HG03575 (cell line): Measurements from ENCODE around the gene RTEL1.

Experiments
- ATAC-seq: cut with Tn5 transposase; IDR thresholded peaks from one replicate; pipeline ENCODE4 v1.9.1; 2021; ENCODE audit not compliant: unreplicated experiment, insufficient number of reproducible peaks, low FRiP score; ENCODE audit errors: extremely low read depth

Gene RTEL1

DNA sequence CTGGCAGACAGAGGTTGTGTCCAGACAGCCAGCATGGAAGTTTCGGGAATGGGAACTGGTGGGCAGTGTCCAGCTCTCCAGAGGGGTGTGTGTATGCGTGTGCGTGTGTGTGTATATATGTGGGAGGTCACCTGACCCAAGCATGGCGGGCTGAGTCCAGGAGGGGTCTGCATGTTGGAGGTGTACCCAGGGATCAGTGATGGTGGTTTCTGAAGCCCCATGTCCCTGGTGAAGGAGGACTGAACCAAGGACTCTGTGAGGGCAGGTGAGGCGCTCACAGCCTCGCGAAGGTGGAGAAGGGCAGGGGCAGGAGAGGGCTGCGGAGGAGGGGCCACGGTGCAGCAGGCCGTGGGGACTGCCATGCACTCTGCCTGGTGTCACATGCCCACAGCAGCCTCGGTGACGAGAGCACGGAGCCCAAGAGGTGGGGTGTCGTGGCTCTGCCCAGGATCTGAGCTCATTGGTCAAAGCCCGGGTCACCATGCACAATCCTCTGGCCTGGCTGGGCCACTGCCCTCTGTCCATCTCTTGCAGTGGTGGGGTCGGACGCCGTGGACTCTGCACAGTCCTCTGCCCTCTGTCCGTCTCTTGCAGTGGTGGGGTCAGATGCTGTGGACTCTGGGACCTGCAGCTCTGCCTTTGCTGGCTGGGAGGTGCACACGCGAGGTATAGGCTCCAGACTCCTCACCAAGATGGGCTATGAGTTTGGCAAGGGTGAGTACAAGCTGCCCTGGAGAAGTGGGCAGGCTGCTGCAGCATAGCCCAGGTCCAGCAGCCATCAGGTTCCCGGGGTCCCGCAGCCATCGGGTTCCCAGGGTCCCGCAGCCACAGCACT is 76.2 kb downstream of the RTEL1 start:
- no peak for ATAC-seq

DNA sequence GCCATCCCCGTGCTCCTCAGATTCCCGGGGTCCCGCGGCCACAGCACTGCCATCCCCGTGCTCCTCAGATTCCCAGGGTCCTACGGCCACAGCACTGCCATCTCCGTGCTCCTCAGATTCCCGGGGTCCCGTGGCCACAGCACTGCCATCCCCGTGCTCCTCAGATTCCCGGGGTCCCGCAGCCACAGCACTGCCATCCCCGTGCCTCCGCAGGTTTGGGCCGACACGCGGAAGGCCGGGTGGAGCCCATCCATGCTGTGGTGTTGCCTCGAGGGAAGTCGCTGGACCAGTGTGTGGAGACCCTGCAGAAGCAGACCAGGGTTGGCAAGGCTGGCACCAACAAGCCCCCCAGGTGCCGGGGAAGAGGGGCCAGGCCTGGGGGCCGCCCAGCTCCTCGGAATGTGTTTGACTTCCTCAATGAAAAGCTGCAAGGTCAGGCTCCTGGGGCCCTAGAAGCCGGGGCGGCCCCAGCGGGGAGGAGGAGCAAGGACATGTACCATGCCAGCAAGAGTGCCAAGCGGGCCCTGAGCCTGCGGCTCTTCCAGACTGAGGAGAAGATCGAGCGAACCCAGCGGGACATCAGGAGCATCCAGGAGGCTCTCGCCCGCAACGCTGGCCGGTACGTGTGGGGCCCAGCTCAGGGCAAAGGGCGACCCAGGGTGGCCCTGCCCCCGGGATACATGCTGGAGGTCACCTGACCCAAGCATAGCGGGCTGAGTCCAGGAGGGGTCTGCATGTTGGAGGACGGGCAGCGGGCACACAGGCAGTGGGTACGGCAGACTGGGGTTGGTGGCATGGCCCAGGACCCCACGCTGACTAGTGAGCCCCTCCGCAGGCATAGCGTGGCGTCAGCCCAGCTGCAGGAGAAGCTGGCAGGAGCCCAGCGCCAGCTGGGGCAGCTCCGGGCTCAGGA is 77.1 kb downstream of the RTEL1 start:
- no peak for ATAC-seq

DNA sequence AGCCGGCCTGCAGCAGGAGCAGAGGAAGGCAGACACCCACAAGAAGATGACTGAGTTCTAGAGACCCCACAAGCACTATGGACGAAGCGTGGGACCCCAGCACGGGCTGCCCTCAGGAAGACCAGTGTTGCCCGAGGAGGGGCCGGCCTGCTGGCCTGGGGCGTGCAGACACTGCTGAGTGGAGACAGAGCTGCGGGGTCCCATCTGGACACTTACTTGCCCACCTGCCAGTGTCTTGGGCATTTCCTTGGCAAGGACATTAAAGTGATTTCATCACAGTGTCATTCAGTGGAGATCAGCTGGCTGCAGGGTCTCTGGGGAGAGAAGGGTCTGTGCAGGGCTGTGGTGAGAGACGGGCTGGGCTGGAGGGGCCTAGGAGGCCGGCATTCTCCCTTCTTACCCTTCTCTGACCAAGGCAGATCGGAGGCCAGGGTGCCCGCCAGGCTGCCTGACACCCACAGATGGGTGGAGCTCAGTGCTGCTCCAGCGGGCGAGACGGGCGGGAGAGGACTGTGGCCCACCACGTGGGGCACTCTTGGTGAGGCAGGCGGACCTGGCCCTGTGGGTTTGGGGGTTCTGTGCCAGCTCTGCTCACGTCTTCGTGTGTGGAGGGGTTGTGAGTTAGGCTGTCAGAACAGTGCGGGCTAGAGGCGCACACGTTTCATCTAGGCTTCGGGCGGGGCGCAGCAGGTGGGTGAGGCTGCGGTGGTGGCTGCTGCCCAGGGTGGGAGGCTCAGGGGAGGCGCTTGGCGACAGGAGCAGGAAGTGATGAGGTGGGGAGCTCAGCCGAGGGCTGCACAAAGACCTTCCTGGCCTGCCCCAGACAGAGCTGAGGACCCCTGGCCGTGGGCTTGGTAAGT is 78.0 kb downstream of the RTEL1 start, which contains the start of gene LIME1:
Gene LIME1, plus strand, starts transcription at position 806 of the 860 bp plus-strand sequence. CDS start 886 bp downstream, outside the sequence.
- no peak for ATAC-seq

DNA sequence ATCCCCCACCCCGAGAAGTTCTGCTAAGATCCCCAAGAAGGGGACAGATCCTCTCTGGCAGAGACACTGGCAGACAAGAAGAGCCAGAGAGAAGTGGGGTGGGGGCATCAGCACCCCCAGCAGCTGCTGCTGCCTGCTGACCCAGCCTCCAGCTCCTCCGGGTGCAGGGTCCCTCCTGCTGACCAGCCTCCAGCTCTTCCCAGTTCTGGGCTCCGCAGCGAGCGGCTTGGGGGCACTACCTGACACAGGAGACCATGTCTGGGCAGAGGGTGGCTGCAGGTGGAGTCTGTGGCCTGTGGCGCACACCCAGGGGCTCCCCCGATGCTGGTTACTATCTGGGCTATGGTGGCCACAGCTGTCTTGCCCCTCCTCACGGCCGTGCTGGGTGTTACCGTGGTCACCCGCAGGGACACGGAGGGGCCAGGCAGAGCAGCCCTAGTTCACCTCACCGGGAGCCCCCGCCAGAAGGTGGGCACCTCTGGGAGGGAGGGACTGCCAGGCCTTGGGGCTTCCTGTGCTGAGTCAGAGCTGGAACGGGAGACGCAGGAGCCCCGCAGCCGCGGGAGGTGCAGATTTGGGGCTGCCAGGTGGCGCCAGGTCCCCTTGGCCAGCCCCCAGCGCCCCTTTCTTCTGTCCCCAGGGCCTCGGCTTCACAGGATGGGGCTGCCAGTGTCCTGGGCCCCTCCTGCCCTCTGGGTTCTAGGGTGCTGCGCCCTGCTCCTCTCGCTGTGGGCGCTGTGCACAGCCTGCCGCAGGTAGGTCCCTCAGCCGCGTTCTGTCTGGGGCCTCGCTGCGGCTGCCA is 79.0 kb downstream of the RTEL1 start:
- ATAC-seq: no peak

DNA sequence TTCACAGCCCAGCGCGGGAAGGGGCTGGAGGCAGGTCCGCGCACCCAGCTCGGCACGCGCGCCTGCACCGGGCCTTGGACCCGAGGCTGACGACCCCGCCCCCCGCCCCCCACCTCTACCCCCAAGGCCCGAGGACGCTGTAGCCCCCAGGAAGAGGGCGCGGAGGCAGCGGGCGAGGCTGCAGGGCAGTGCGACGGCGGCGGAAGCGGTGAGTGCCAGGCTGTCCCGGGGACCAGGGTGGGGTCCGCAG is 79.5 kb downstream of the RTEL1 start:
- no peak for ATAC-seq

DNA sequence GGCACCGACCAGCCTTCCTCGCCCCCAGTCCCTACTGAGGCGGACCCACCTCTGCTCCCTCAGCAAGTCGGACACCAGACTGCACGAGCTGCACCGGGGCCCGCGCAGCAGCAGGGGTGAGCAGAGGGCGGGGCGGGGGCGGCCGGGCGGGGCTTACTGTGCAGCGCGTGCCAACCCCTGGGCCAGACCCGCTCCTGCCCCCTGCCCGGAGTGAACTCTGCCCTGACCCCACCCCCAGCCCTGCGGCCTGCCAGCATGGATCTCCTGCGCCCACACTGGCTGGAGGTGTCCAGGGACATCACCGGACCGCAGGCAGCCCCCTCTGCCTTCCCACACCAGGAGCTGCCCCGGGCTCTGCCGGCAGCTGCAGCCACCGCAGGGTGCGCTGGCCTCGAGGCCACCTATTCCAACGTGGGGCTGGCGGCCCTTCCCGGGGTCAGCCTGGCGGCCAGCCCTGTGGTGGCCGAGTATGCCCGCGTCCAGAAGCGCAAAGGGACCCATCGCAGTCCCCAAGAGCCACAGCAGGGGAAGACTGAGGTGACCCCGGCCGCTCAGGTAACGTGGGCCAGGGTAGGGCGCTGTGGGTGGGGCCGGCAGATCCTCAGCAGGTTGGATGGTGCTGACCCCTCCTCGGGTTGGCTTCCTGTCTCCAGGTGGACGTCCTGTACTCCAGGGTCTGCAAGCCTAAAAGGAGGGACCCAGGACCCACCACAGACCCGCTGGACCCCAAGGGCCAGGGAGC is 80.0 kb downstream of the RTEL1 start:
- ATAC-seq: no peak

DNA sequence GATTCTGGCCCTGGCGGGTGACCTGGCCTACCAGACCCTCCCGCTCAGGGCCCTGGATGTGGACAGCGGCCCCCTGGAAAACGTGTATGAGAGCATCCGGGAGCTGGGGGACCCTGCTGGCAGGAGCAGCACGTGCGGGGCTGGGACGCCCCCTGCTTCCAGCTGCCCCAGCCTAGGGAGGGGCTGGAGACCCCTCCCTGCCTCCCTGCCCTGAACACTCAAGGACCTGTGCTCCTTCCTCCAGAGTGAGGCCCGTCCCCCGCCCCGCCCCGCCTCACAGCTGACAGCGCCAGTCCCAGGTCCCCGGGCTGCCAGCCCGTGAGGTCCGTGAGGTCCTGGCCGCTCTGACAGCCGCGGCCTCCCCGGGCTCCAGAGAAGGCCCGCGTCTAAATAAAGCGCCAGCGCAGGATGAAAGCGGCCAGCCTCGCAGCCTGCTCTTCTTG is 80.6 kb downstream of the RTEL1 start:
- ATAC-seq: no peak

DNA sequence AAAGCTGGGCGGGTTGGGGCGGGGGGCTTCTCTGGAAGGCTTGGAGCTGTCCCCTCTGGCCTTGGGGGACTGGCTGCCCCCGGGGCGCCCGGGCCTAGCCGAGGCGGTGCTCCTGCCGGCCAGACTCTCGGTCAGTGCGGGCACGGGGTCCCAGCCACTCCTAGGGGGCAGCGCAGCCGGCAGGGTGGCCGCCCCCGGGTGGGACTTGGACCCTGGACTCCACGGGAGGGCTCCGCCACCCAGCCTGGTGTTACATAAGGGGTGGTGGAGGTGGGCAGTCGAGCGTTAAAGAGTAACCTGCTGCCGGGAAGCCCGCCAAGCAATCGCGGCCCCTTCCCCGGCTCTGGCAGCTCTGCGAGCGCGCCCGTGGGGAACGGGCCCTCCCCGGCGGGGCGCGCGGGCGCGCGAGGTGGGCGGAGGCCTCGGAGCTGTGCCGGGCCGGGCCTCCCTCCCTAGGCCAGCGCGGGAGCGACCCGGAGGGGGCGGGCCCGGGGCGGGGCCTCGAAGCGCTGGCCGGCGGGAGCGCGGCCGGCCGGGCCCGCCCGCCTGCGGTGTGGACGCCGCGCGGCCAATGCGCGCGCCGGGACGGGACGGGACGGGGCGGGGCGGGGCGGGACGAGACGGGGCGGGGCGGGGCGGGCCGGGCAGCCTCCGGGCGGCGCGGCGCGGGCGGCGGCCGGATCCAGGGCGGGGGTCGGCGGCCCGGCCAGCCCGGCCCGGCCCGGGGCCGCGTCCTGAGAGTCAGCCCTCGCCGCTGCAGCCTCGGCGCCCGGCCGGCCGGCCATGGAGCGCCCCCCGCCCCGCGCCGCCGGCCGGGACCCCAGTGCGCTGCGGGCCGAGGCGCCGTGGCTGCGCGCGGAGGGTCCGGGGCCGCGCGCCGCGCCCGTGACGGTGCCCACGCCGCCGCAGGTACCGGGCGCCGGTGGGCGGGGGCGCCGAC is 81.3 kb downstream of the RTEL1 start, which contains the start of gene SLC2A4RG:
Gene SLC2A4RG, plus strand, starts transcription at position 647 of the 940 bp plus-strand sequence. Its CDS starts 137 bp downstream, at position 784.
- no peak for ATAC-seq

DNA sequence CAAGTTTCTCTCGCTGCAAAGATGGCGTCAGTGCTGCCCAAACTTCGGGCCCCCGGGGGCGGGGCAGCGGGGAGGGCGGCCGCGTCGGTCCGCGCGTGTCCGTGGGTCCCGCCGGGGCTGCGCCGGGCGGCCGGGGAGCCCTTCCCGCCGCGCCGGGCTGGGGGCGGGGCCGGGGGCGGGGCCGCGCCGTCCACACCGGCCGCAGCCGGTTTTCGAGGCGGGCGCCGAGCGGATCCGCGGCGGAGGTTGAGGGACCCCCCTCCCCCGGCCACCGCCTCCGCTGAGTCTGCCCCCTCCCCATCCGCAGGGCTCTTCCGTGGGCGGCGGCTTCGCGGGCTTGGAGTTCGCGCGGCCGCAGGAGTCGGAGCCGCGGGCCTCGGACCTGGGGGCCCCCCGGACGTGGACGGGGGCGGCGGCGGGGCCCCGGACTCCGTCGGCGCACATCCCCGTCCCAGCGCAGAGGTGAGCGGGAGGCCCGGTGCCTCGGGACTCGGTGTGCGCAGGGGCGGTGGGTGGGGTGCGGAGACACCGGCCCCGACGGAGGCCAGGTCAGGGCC is 82.0 kb downstream of the RTEL1 start:
- ATAC-seq: no peak

DNA sequence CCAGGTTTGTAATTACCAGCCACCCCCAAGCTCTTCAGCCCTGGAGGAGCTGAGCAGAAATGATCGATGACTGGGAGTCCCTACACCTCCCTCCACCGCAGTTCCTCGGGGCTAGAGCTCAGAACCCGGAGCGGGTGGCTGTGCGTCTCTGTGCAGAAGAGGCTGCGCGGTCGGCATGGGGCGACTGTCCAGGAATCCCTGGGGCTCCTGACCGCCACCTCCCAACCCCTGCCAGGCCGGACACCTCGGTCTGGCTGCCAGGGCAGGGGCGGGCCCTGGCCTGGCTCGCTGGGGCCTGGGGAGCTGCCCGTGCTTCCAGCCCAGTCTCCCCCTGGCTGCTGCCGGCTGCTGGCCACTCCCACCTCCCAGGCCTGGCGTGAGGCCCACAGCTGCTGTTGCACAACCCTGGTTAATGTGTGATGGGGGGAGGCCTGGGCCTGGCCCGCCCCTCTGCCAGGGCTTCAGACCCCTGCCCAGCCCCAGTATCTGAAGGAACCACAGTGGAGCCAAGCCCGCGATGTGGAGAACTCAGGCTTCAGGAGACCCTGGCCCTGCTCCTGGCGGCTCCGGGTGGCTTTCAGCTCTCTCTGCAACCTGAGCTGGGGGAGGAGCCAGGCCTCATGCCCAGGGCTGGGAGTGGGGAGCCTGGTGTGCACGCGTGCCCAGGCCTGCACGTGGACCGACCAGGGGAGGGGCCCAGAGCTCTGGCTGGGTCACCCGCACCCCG is 82.7 kb downstream of the RTEL1 start:
- ATAC-seq: no peak

DNA sequence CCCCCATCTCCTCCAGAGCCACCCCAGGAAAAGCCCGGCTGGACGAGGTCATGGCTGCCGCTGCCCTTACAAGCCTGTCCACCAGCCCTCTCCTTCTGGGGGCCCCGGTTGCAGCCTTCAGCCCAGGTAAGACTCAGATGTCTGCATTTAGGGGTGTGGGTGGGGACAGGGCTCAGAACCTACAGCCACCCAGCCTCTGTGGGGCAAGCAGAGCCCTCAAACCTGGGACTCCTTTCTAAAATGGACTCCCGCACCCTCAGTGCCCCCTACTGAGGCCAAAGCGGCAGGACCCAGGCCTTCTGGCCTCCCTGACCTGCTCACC is 83.2 kb downstream of the RTEL1 start:
- ATAC-seq: no peak

DNA sequence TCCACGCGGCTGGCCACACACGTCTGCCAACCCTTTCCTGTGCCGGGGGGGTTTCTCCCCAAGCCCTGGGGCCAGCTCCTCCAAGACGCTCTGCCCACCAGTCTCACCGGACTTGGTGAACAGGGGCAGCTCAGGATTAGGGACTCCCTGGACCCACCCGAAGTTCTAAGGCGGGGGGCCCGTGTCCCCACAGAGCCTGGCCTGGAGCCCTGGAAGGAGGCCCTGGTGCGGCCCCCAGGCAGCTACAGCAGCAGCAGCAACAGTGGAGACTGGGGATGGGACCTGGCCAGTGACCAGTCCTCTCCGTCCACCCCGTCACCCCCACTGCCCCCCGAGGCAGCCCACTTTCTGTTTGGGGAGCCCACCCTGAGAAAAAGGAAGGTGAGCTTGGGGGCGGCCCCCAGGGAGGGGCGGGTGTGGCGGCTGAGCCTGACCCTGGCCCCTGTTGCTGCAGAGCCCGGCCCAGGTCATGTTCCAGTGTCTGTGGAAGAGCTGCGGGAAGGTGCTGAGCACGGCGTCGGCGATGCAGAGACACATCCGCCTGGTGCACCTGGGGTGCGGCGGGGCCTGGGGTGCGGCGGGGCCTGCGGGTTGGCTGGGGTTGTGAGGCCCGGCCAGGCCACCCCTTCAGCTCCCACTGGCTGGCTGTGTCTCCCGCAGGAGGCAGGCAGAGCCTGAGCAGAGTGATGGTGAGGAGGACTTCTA is 83.7 kb downstream of the RTEL1 start:
- no peak for ATAC-seq

DNA sequence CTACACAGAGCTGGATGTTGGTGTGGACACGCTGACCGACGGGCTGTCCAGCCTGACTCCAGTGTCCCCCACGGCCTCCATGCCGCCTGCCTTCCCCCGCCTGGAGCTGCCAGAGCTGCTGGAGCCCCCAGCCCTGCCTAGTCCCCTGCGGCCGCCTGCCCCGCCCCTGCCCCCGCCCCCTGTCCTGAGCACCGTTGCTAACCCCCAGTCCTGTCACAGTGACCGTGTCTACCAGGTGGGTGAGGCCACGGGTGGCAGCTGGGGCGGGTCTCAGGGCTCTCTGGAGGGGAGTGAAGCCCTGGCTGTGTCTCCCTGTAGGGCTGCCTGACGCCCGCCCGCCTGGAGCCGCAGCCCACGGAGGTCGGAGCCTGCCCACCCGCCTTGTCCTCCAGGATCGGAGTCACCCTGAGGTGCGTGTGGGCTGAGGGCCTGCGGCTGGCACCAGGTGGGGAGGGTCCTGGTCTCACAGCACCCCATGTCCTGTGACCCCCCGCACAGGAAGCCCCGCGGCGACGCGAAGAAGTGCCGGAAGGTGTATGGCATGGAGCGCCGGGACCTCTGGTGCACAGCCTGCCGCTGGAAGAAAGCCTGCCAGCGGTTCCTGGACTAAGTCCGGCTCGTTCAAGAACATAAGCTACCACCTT is 84.4 kb downstream of the RTEL1 start:
- ATAC-seq: no peak

DNA sequence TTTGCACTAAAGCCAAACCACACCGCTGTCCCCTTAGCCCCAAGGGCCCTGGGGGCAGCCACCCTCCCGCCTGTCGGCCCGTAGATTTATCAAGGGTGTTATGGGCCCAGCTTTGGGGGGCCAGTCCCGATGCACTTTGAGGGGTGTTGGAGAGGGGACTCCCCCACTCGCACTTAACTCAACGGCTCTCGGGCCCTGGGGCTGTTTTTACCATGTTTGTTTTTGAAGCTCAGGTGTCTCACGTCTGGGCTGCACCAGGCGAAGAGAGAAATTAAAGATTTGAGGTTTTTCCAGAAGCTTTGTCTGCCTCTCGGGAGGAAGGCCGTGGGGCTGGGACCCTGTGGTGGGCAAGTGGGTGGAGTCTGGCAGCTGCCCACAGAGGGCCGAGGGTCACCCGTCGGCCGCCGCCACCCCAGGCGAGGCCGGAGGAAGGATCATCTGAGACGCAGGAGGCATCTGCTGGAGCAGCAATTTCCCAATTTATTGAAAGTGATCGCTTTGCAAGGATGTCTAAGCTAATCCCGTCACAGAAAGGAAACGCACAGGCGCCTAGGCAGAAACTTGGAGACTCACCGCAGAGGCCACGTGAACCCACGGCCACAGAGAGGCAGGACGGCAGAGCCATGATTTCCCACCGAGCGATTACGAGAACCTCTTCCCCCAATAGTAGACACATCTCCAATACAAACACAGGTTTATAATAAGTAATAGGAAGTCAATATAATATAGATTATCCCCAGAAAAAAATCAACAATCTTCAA is 85.3 kb downstream of the RTEL1 start:
- ATAC-seq: no peak
